ENCODE measurements around the gene C1QBP.

- TF ChIP-seq EZH2 (optimal IDR thresholded peaks at IDR 0.05; ENCODE audit: low read depth, low read length) (no peak), CTCF (IDR thresholded peaks at IDR 0.05; ENCODE audit: low read length) (no peak), EZH2phosphoT487 (IDR thresholded peaks at IDR 0.05; ENCODE audit: low read length) (no peak)
These were observed 42.5 kb upstream of the C1QBP start for GRCh38 chr17:5481451-5481850.

Measured in MM.1S (cell line).